ENCODE data around the gene MIDN. TPM values are rescaled to one million over a fixed set of nuclear protein-coding genes. Genes with fewer than 3 reads are reported as not detected.
A peak's percentile ranks its signal among the peaks of the same experiment; 100 is the strongest.
"Not testable (repeated sequence)": the region's sequence is repeated elsewhere in the genome, so short reads cannot be mapped to it uniquely, and the experiment has no call there.

MIDN gene
- total RNA-seq, 1 donor from 2014 or later: 204 TPM

DNA sequence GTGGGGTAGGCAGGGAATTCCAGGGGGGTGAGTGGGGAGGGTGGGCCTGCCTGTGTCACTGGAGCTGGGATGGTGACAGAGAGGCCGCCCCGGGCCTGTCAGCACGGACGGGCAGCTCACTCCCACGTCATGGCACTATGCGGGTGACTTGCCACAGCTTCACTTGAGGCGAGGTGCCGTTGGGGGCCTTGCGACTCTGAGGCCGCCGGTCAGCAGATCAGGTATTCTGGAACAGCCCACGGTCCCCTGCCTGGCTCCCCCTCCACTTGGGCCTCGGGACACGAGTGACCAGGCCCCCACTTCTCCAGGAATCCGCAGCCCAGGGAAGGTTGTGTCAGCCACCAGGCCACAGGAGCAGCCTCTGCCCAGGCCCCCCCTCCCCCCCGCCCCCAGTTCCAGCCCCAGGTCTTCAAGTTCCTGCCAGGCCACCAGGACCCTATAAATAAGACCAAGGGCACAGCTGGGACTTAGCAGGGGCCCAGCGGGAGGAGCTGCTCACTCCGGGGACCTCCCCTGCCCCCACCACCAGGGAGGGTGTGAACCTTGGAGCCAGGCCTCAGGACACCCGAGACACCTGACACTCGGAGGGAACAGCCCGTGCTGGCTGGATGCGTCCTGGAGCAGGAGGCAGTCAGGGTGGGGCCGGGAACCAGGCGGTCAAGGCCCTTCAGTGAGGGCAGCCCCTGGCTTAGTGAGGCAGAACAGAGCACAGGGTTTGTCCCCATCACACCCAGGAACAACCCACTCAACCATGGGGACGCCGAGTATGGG, 2.7 kb upstream of the MIDN start:
- no peak for TF ChIP-seq CTCF (IDR thresholded peaks at IDR 0.05; ENCODE audit: unreplicated experiment)
- Mint-ChIP-seq H3K4me3 (ENCODE audit: unreplicated experiment) (no peak overlapping the region), H3K9me3 (ENCODE audit: unreplicated experiment) (no peaks in the 10 kb centered on the region), H3K27me3 (ENCODE audit: unreplicated experiment) (peaks cover 17% of the 10 kb centered on the region), H3K4me1 (ENCODE audit: unreplicated experiment) (peaks cover 7% of the 10 kb centered on the region), H3K36me3 (ENCODE audit: low read depth, unreplicated experiment) (no peaks in the 10 kb centered on the region), H3K27ac (ENCODE audit: unreplicated experiment) (no peak overlapping the region)
- no peak for DNase-seq (ENCODE audit: low spot score)

DNA sequence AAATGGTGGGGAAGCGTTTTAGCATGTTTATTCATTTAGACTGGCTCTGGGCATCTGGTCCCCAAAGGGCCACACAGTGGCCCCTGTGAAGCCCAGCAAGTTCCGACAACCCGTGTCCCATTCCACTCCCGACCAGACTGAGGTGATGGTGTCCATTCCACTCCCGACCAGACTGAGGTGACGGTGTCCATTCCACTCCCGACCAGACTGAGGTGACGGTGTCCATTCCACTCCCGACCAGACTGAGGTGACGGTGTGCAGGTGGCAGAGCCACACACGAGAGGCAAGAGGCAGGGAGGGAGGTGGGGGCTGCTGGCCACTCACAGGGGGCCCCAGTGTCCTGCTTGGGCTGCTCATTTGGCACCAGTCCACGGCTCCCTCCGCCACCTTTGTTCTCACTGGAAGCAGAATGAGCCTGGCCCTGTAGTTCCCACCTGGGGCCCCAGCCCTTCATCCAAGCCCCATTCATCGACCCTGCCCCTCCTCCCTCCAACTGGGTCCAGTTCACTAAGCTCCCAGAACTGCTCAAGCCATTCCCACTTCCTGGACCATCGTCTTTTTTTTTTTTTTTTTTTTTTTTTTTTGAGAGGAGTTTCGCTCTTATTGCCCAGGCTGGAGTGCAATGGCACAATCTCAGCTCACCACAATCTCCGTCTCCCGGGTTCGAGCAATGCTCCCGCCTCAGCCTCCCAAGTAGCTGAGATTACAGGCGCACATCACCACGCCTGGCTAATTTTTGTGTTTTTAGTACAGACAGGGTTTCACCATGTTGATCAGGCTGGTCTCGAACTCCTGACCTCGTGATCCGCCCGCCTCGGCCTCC, 1.9 kb upstream of the MIDN start:
- not testable (repeated sequence) for H3K4me3 Mint-ChIP-seq (ENCODE audit: unreplicated experiment); DNase-seq (ENCODE audit: low spot score); H3K4me1 Mint-ChIP-seq (ENCODE audit: unreplicated experiment); H3K9me3 Mint-ChIP-seq (ENCODE audit: unreplicated experiment); H3K27ac Mint-ChIP-seq (ENCODE audit: unreplicated experiment); H3K36me3 Mint-ChIP-seq (ENCODE audit: low read depth, unreplicated experiment)
- peaks cover 17% of the 10 kb centered on the region for H3K27me3 Mint-ChIP-seq (ENCODE audit: unreplicated experiment)

DNA sequence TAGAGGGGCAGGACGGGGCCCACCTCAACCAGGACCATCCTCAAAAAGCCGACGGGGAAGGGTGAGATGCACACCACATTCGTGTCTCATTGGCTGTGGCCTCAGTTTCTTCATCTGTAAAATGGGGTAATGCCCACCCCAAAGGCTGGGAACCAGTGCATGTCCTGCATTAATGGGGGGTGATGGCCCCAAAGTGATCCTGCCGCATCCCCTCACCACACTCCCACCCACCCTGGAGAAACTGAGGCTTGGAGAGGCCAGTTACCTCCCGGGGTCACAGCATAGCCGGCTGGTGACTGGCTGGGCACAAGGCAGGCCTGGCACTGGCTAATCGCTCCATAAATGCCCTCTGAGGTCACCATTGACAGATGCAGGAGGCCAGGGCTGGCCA, 640 bp upstream of the MIDN start:
- Mint-ChIP-seq H3K27ac (ENCODE audit: unreplicated experiment) (no peak overlapping the region), H3K4me1 (ENCODE audit: unreplicated experiment) (peaks cover 2% of the 10 kb centered on the region), H3K27me3 (ENCODE audit: unreplicated experiment) (peaks cover 16% of the 10 kb centered on the region), H3K36me3 (ENCODE audit: low read depth, unreplicated experiment) (peaks cover 5% of the 10 kb centered on the region), H3K9me3 (ENCODE audit: unreplicated experiment) (no peaks in the 10 kb centered on the region), H3K4me3 (ENCODE audit: unreplicated experiment) (peak overlapping the region; percentile 47)
- no peak for DNase-seq (ENCODE audit: low spot score)
- TF ChIP-seq CTCF (IDR thresholded peaks at IDR 0.05; ENCODE audit: unreplicated experiment): no peak

GRCh38 chr19:1248786-1249297, 459 bp downstream of the MIDN start:
- Mint-ChIP-seq H3K27ac (ENCODE audit: unreplicated experiment) (peak overlapping the region; percentile 90), H3K27me3 (ENCODE audit: unreplicated experiment) (peaks cover 12% of the 10 kb centered on the region), H3K36me3 (ENCODE audit: low read depth, unreplicated experiment) (peaks cover 5% of the 10 kb centered on the region), H3K9me3 (ENCODE audit: unreplicated experiment) (no peaks in the 10 kb centered on the region), H3K4me1 (ENCODE audit: unreplicated experiment) (peaks cover 2% of the 10 kb centered on the region), H3K4me3 (ENCODE audit: unreplicated experiment) (peak overlapping the region; percentile 84)
- peak; percentile 86 for DNase-seq (ENCODE audit: low spot score)
- peak; percentile 78 for TF ChIP-seq CTCF (IDR thresholded peaks at IDR 0.05; ENCODE audit: unreplicated experiment)

DNA sequence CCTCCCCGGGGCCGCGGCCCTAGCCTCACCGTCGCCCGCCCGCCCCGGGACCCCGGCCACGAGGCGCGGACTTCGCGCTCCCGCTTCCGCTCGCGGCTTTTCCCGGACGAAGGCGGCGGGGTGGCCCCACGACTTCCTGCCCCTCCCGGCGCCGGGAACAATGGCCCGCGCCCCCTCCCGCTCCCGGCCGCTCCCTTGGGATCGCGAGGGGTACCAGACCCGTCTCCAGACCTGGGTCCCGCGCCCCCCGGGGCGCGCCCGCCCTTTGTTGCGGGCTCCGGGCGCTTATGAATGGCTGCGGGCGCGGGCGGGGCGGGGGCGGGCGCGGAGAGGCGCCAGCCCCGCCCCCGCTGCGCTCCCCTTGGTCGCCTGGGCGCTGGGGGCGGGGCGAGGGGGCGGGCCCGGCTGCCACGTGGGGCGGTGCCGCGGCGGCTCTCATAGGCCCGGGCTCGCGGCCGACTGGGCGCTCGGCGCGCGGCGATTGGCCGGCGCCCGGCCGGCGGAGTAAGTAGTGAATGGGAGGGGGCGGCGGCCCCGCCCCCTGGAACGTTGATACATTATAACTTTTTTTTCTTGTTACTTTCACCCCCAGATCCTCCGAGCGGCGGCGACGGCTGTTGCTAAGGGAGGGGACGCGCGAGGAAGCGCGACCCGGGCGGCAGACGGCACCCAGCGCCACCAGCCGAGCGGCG, 1.1 kb downstream of the MIDN start:
- peaks cover 12% of the 10 kb centered on the region for H3K27me3 Mint-ChIP-seq (ENCODE audit: unreplicated experiment)
- DNase-seq (ENCODE audit: low spot score): peak; percentile 96
- peak overlapping the region; percentile 92 for H3K4me3 Mint-ChIP-seq (ENCODE audit: unreplicated experiment)
- peaks cover 2% of the 10 kb centered on the region for H3K4me1 Mint-ChIP-seq (ENCODE audit: unreplicated experiment)
- TF ChIP-seq CTCF (IDR thresholded peaks at IDR 0.05; ENCODE audit: unreplicated experiment): no peak
- H3K9me3 Mint-ChIP-seq (ENCODE audit: unreplicated experiment): no peaks in the 10 kb centered on the region
- H3K27ac Mint-ChIP-seq (ENCODE audit: unreplicated experiment): no peak overlapping the region
- H3K36me3 Mint-ChIP-seq (ENCODE audit: low read depth, unreplicated experiment): peaks cover 6% of the 10 kb centered on the region
